IMR-90 (cell line): ENCODE measurements around the gene MAN1C1. TPM values are rescaled to one million over a fixed set of nuclear protein-coding genes. Genes with fewer than 3 reads are reported as not detected.
A peak's percentile ranks its signal among the peaks of the same experiment; 100 is the strongest.

ENCODE experiments used
- ATAC-seq: fragments of 200-7000 bp; cut with Tn5 transposase; 2 replicates; pipeline ENCODE4 v1.9.1; 2020; ENCODE audit warnings: low read depth, mild to moderate bottlenecking, moderate library complexity
- BruUV-seq: library from RNA; stranded (reverse); fragments of 400-500 nt; replicated peaks from 2 replicates; lab custom pipeline; 2021; lab: Mats Ljungman, UMichigan
- CTCF ChIA-PET: fragments of 300-600 bp; formaldehyde crosslinking; extraction: SDS; loops from one replicate; lab custom pipeline; 2021; ENCODE audit warnings: antibody characterized with exemption; lab: Yijun Ruan, JAX
- POLR2A ChIA-PET: fragments of 300-600 bp; sonication (Branson Sonifier 250); formaldehyde crosslinking; loops from one replicate; lab custom pipeline; 2022; ENCODE audit warnings: antibody characterized with exemption; ENCODE audit not compliant: unreplicated experiment; lab: Charles Lee
- DNase-seq: peaks from one replicate; pipeline ENCODE4 v3.0.0; 2013
- H2AFZ ChIP-seq: replicated peaks from 2 replicates; pipeline ENCODE3; 2013; ENCODE audit warnings: low read length, mild to moderate bottlenecking; ENCODE audit not compliant: poor library complexity
- H2AK5ac ChIP-seq: 2 replicates; pipeline ENCODE4 v1.6.1; 2013; ENCODE audit warnings: low read depth, low read length, inconsistent platforms
- H2AK9ac ChIP-seq: replicated peaks from 2 replicates; pipeline ENCODE3; 2013; ENCODE audit warnings: mild to moderate bottlenecking, low read depth, low read length, moderate library complexity; ENCODE audit not compliant: poor library complexity
- H2BK120ac ChIP-seq: 2 replicates; pipeline ENCODE4 v1.6.1; 2013; ENCODE audit warnings: low read depth, low read length, inconsistent platforms
- H2BK15ac ChIP-seq: 3 replicates; pipeline ENCODE4 v1.6.1; 2013; ENCODE audit warnings: low read depth, low read length, inconsistent platforms
- H2BK20ac ChIP-seq: 2 replicates; pipeline ENCODE4 v1.6.1; 2013; ENCODE audit warnings: low read depth, mild to moderate bottlenecking, inconsistent platforms, low read length, moderate library complexity
- H2BK5ac ChIP-seq: 2 replicates; pipeline ENCODE4 v1.6.1; 2013; ENCODE audit warnings: mild to moderate bottlenecking, low read depth, low read length, inconsistent platforms; ENCODE audit not compliant: poor library complexity, severe bottlenecking
- H3K14ac ChIP-seq: replicated peaks from 2 replicates; pipeline ENCODE4 v1.6.1; 2013; ENCODE audit warnings: low read depth, low read length, inconsistent platforms
- H3K18ac ChIP-seq: 2 replicates; pipeline ENCODE4 v1.6.1; 2013; ENCODE audit warnings: low read depth, low read length, control low read depth
- H3K23ac ChIP-seq: 2 replicates; pipeline ENCODE4 v1.6.1; 2013; ENCODE audit warnings: low read depth, low read length, inconsistent platforms
- H3K27ac ChIP-seq: 2 replicates; pipeline ENCODE4 v1.5.1; 2013; ENCODE audit warnings: mild to moderate bottlenecking, control low read depth, low read length; ENCODE audit not compliant: insufficient read depth
- H3K27me3 ChIP-seq: 2 replicates; pipeline ENCODE4 v1.6.1; 2013; ENCODE audit warnings: low read length; ENCODE audit not compliant: control insufficient read depth, insufficient read depth
- H3K36me3 ChIP-seq: 2 replicates; pipeline ENCODE4 v1.6.1; 2013; ENCODE audit warnings: low read length, mixed read lengths; ENCODE audit not compliant: control insufficient read depth, insufficient read depth
- H3K4ac ChIP-seq: 2 replicates; pipeline ENCODE4 v1.6.1; 2013; ENCODE audit warnings: low read depth, low read length, inconsistent platforms
- H3K4me1 ChIP-seq: 2 replicates; pipeline ENCODE4 v1.6.1; 2013; ENCODE audit warnings: low read length, mixed read lengths; ENCODE audit not compliant: control insufficient read depth, insufficient read depth
- H3K4me2 ChIP-seq: 2 replicates; pipeline ENCODE4 v1.6.1; 2013; ENCODE audit warnings: low read depth, mild to moderate bottlenecking, control low read depth, low read length, moderate library complexity
- H3K4me3 ChIP-seq: 2 replicates; pipeline ENCODE4 v1.5.1; 2013; ENCODE audit warnings: low read depth, mild to moderate bottlenecking, control low read depth, low read length, moderate library complexity; ENCODE audit not compliant: insufficient read depth
- H3K56ac ChIP-seq: 2 replicates; pipeline ENCODE4 v1.6.1; 2013; ENCODE audit warnings: low read length, inconsistent platforms; ENCODE audit not compliant: insufficient read depth; ENCODE audit errors: extremely low read depth
- H3K79me1 ChIP-seq, 2 experiments: 2 replicates each; pipeline ENCODE4 v1.6.1; 2013; ENCODE audit warnings: low read length in 2 of 2, inconsistent platforms in 1 of 2, low read depth in 1 of 2
- H3K9ac ChIP-seq: 2 replicates; pipeline ENCODE4 v1.6.1; 2013; ENCODE audit warnings: low read depth, low read length, control low read depth
- H3K9me1 ChIP-seq: 2 replicates; pipeline ENCODE4 v1.6.1; 2013; ENCODE audit warnings: low read length, inconsistent platforms; ENCODE audit not compliant: insufficient read depth
- H3K9me3 ChIP-seq: 2 replicates; pipeline ENCODE4 v1.6.1; 2013; ENCODE audit warnings: low read length; ENCODE audit not compliant: control insufficient read depth, insufficient read depth
- H4K20me1 ChIP-seq: 2 replicates; pipeline ENCODE4 v1.6.1; 2013; ENCODE audit warnings: low read length, inconsistent platforms; ENCODE audit not compliant: insufficient read depth
- H4K5ac ChIP-seq: 2 replicates; pipeline ENCODE4 v1.6.1; 2013; ENCODE audit warnings: mild to moderate bottlenecking, low read depth, low read length, control low read depth
- H4K8ac ChIP-seq, 2 experiments: 2 replicates each; pipeline ENCODE4 v1.6.1; 2013; ENCODE audit warnings: low read depth in 2 of 2, low read length in 2 of 2, control low read depth in 1 of 2, inconsistent platforms in 1 of 2
- H4K91ac ChIP-seq: 2 replicates; pipeline ENCODE4 v1.6.1; 2013; ENCODE audit warnings: low read depth, low read length, inconsistent platforms; ENCODE audit not compliant: insufficient read depth
- BHLHE40 ChIP-seq: fragments of 150-350 bp; IDR thresholded peaks from 2 replicates; pipeline ENCODE4 v1.6.1; 2016; ENCODE audit warnings: mild to moderate bottlenecking, low read depth, low read length
- CEBPB ChIP-seq: IDR thresholded peaks from 2 replicates; pipeline ENCODE4 v1.6.1; 2012; ENCODE audit warnings: low read depth, low read length, improper control_type of control experiment
- CHD1 ChIP-seq: IDR thresholded peaks from 2 replicates; pipeline ENCODE4 v1.6.1; 2012; ENCODE audit warnings: low read depth, low read length, improper control_type of control experiment
- ELK1 ChIP-seq: fragments of 150-350 bp; IDR thresholded peaks from 2 replicates; pipeline ENCODE4 v1.6.1; 2016; ENCODE audit warnings: low read depth, mild to moderate bottlenecking, low read length, moderate library complexity, borderline replicate concordance
- FOS ChIP-seq: fragments of 150-350 bp; IDR thresholded peaks from 2 replicates; pipeline ENCODE4 v1.6.1; 2016; ENCODE audit warnings: low read depth, low read length
- MAFK ChIP-seq: IDR thresholded peaks from 2 replicates; pipeline ENCODE4 v1.6.1; 2012; ENCODE audit warnings: low read depth, low read length, improper control_type of control experiment
- MAZ ChIP-seq: IDR thresholded peaks from 2 replicates; pipeline ENCODE4 v1.6.1; 2012; ENCODE audit warnings: low read depth, mild to moderate bottlenecking, low read length, improper control_type of control experiment, moderate library complexity, borderline replicate concordance
- MXI1 ChIP-seq: IDR thresholded peaks from 2 replicates; pipeline ENCODE4 v1.6.1; 2012; ENCODE audit warnings: low read depth, mild to moderate bottlenecking, low read length, moderate library complexity, borderline replicate concordance
- NFE2L2 ChIP-seq: fragments of 150-350 bp; IDR thresholded peaks from 2 replicates; pipeline ENCODE4 v1.6.1; 2016; ENCODE audit warnings: low read depth, mild to moderate bottlenecking, low read length
- POLR2A ChIP-seq: IDR thresholded peaks from 2 replicates; pipeline ENCODE4 v1.6.1; 2012; ENCODE audit warnings: mild to moderate bottlenecking, low read depth, low read length
- RAD21 ChIP-seq: IDR thresholded peaks from 2 replicates; pipeline ENCODE4 v1.6.1; 2012; ENCODE audit warnings: low read length, improper control_type of control experiment
- RCOR1 ChIP-seq: IDR thresholded peaks from 2 replicates; pipeline ENCODE4 v1.6.1; 2012; ENCODE audit warnings: mild to moderate bottlenecking, low read length, improper control_type of control experiment; ENCODE audit not compliant: insufficient replicate concordance
- RFX5 ChIP-seq: IDR thresholded peaks from 2 replicates; pipeline ENCODE4 v1.8.0; 2012; ENCODE audit warnings: low read depth, mild to moderate bottlenecking, low read length, moderate library complexity
- SMC3 ChIP-seq: fragments of 150-350 bp; IDR thresholded peaks from 2 replicates; pipeline ENCODE4 v1.6.1; 2016; ENCODE audit warnings: low read depth, mild to moderate bottlenecking, antibody characterized with exemption, low read length, moderate library complexity
- USF2 ChIP-seq: fragments of 150-350 bp; IDR thresholded peaks from 2 replicates; pipeline ENCODE4 v1.6.1; 2017; ENCODE audit warnings: mild to moderate bottlenecking, antibody characterized with exemption, low read length, low read depth
- WGBS, 2 experiments: methylation state at CpG; one replicate each; pipeline versions ENCODE4 v1.1.5 to v1.1.7; 2013; ENCODE audit warnings: missing lambda C conversion rate in 2 of 2; ENCODE audit not compliant: insufficient read length in 1 of 2; ENCODE audit errors: extremely low coverage in 2 of 2; 5-methylcytosine and 5-hydroxymethylcytosine counted together
- dilution Hi-C: fragments of 300-500 bp; cut with HindIII; formaldehyde crosslinking; loops from one replicate; pipeline ENCODE4 v1.14.3; 2018; ENCODE audit warnings: low sequenced_read_pairs; ENCODE audit not compliant: unreplicated experiment
- in situ Hi-C: fragments of 300-500 bp; cut with MboI; formaldehyde crosslinking; loops from 3 replicates; pipeline ENCODE4 v1.14.3; 2019; ENCODE audit warnings: low sequenced_read_pairs, inconsistent platforms, mixed read lengths
- intact Hi-C: fragments of 100-400 bp; cut with micrococcal nuclease; formaldehyde crosslinking; loops from 2 replicates; pipeline ENCODE4 v1.10.0; 2022
- polyA plus RNA-seq, 3 experiments: library from polyadenylated mRNA; depleted of rRNA; stranded (reverse); fragments of >200 nt; gene quantifications; 2 replicates each; pipeline ENCODE4 v1.2.3, GENCODE V29; 2012; ENCODE audit warnings: low replicate concordance in 1 of 3
- total RNA-seq: library from RNA; depleted of rRNA; stranded (reverse); fragments of >200 nt; gene quantifications from 2 replicates; pipeline ENCODE4 v1.2.3, GENCODE V29; 2012
- TF ChIP-seq, protein P1 (sequence below): conservative IDR thresholded peaks from 2 replicates; pipeline ENCODE4 v1.5.1; 2012; ENCODE audit warnings: mild to moderate bottlenecking, low read depth, low read length, improper control_type of control experiment

The MAN1C1 gene
- total and polyA plus RNA-seq, 2 of the 4 experiments (the other 2 are of a cell fraction), result 3.2 to 11.3 TPM

DNA sequence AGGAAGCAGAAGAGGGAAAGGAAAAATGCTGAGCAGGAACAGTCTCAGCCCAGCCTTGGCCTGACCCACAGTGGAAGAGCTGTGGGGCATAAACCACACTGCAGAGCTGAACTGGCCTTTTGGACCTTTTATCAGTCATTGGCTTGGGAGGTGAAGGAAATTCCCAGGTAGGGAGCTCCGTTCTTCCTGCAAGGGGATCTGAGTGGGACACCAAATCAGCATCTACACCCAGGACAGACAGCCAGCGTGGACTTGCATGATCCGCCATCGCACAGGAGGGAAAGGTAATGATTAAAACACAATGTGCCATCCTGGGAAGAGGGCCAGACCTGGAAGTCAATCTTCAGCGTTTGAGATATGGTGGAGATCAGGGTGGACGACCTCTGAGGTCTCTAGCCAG is 202.0 kb downstream of the MAN1C1 start:
- no peak overlapping the region for H2BK20ac ChIP-seq
- peaks cover 18% of the 10 kb centered on the region for H3K9me1 ChIP-seq
- peak overlapping the region; percentile 80 for H4K5ac ChIP-seq
- H2BK120ac ChIP-seq, result no peak overlapping the region; the same call in 1 of the 2 replicates
- peak overlapping the region; percentile 96; the same call in 1 of the 2 replicates for H3K27ac ChIP-seq
- H3K9ac ChIP-seq, result peak overlapping the region; percentile 92
- peak overlapping the region; percentile 77 to 99 for H4K8ac ChIP-seq
- peak overlapping the region; percentile 84 for H3K4me2 ChIP-seq
- ChIA-PET POLR2A (no interaction called here), CTCF (interaction anchor here (0.7 kb wide), 1 partner anchor 77 kb away, joined by 3 read pairs; no protein-coding TSS in a partner anchor)
- TF ChIP-seq CEBPB (no peak), POLR2A (no peak), RCOR1 (no peak), MAFK (no peak), BHLHE40 (no peak), USF2 (no peak), MAZ (no peak), MXI1 (no peak), RAD21 (no peak), NFE2L2 (no peak), ELK1 (no peak), RFX5 (no peak), SMC3 (no peak), FOS (no peak), CHD1 (no peak)
- TF ChIP-seq, protein P1, sequence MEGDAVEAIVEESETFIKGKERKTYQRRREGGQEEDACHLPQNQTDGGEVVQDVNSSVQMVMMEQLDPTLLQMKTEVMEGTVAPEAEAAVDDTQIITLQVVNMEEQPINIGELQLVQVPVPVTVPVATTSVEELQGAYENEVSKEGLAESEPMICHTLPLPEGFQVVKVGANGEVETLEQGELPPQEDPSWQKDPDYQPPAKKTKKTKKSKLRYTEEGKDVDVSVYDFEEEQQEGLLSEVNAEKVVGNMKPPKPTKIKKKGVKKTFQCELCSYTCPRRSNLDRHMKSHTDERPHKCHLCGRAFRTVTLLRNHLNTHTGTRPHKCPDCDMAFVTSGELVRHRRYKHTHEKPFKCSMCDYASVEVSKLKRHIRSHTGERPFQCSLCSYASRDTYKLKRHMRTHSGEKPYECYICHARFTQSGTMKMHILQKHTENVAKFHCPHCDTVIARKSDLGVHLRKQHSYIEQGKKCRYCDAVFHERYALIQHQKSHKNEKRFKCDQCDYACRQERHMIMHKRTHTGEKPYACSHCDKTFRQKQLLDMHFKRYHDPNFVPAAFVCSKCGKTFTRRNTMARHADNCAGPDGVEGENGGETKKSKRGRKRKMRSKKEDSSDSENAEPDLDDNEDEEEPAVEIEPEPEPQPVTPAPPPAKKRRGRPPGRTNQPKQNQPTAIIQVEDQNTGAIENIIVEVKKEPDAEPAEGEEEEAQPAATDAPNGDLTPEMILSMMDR, result no peak
- peaks cover 30% of the 10 kb centered on the region for H3K36me3 ChIP-seq
- intact Hi-C loops (loop anchor here (10.0 kb wide), 1 partner anchor 574 kb away; the partner anchor contains the start of gene RSRP1), in situ Hi-C loops (loop anchor here (25.0 kb wide), 2 partner anchors 406 to 581 kb away; partner anchors contain the start of genes RHCE, RSRP1 and SYF2), dilution Hi-C loops (no loop called here)
- peak overlapping the region; percentile 57 for H3K14ac ChIP-seq
- peaks cover 16% of the 10 kb centered on the region for H3K4me1 ChIP-seq
- H2AK9ac ChIP-seq, result peak overlapping the region; percentile 90
- H3K56ac ChIP-seq, result no peak overlapping the region
- no TSS peak for BruUV-seq
- ATAC-seq (no peak), DNase-seq (no peak)
- no peaks in the 10 kb centered on the region for H3K27me3 ChIP-seq
- H3K79me1 ChIP-seq, result peaks cover 13 to 56% of the 10 kb centered on the region in 2 experiments
- H3K9me3 ChIP-seq, result no peaks in the 10 kb centered on the region
- H2BK5ac ChIP-seq, result peak overlapping the region; percentile 80
- H2AFZ ChIP-seq, result peak overlapping the region; percentile 96
- no peak overlapping the region for H2BK15ac ChIP-seq
- no peak overlapping the region for H3K4me3 ChIP-seq
- H3K18ac ChIP-seq, result no peak overlapping the region
- peak overlapping the region; percentile 63 for H4K91ac ChIP-seq
- H2AK5ac ChIP-seq, result peak overlapping the region; percentile 16
- H4K20me1 ChIP-seq, result peaks cover 14% of the 10 kb centered on the region; the same call in 1 of the 2 replicates
- peak overlapping the region; percentile 3 for H3K23ac ChIP-seq
- 0% methylated on average over 1 of the region's 6 CpGs; no CpG with 5 or more reads in 1 of the 2 experiments for WGBS, 2 experiments
- peak overlapping the region; percentile 89 for H3K4ac ChIP-seq
